Natural killer cell (primary cell): ENCODE data around the gene ST6GAL1. TPM values are rescaled to one million over a fixed set of nuclear protein-coding genes. Genes with fewer than 3 reads are reported as not detected.
A peak's percentile ranks its signal among the peaks of the same experiment; 100 is the strongest.

Experiments used
- ATAC-seq, 3 donors: fragments of 150-1000 bp in 2 of 3; fragments of 200-7000 bp in 1 of 3; cut with Tn5 transposase; 1 replicate in 1 of 3; 2 replicates in 2 of 3; pipeline ENCODE4 v1.10.0; 2021; ENCODE audit warnings: mild to moderate bottlenecking in 2 of 3, moderate library complexity in 2 of 3
- DNase-seq, 2 donors: peaks; one replicate each; pipeline versions ENCODE4 v3.0.0 to v3.0.0-alpha.2; 2013 to 2021; ENCODE audit warnings: mixed read lengths in 1 of 2
- H3K27ac ChIP-seq: one replicate; pipeline ENCODE4 v1.5.1; 2013; ENCODE audit warnings: mild to moderate bottlenecking, low read length
- H3K27me3 ChIP-seq: one replicate; pipeline ENCODE4 v1.6.1; 2013; ENCODE audit warnings: low read length; ENCODE audit not compliant: control insufficient read depth, insufficient read depth
- H3K36me3 ChIP-seq: one replicate; pipeline ENCODE4 v1.6.1; 2013; ENCODE audit warnings: low read length; ENCODE audit not compliant: control insufficient read depth, insufficient read depth
- H3K4me1 ChIP-seq: one replicate; pipeline ENCODE4 v1.6.1; 2013; ENCODE audit warnings: low read length; ENCODE audit not compliant: control insufficient read depth, insufficient read depth
- H3K4me3 ChIP-seq: one replicate; pipeline ENCODE4 v1.5.1; 2013; ENCODE audit warnings: low read length
- H3K9me3 ChIP-seq: one replicate; pipeline ENCODE4 v1.6.1; 2013; ENCODE audit warnings: low read length; ENCODE audit not compliant: control insufficient read depth, insufficient read depth
- H3K27ac Mint-ChIP-seq, 2 donors: one replicate each; pipeline ENCODE4 v1.8.0; 2022; ENCODE audit warnings: mild to moderate bottlenecking in 2 of 2, mixed read lengths in 2 of 2, moderate library complexity in 1 of 2
- H3K27me3 Mint-ChIP-seq, 2 donors: one replicate each; pipeline ENCODE4 v1.8.0; 2022; ENCODE audit warnings: low read depth in 2 of 2, mixed read lengths in 2 of 2
- H3K36me3 Mint-ChIP-seq: one replicate; pipeline ENCODE4 v1.8.0; 2022; ENCODE audit warnings: mixed read lengths
- H3K4me1 Mint-ChIP-seq, 2 donors: one replicate each; pipeline ENCODE4 v1.8.0; 2022; ENCODE audit warnings: mixed read lengths in 2 of 2
- H3K4me3 Mint-ChIP-seq: one replicate; pipeline ENCODE4 v1.8.0; 2022; ENCODE audit warnings: mild to moderate bottlenecking, moderate library complexity, mixed read lengths
- H3K9me3 Mint-ChIP-seq, 2 donors: one replicate each; pipeline ENCODE4 v1.8.0; 2022; ENCODE audit warnings: mixed read lengths in 2 of 2
- WGBS: methylation state at CpG from one replicate; pipeline ENCODE4 v1.1.7; 2013; ENCODE audit warnings: missing lambda C conversion rate; ENCODE audit not compliant: insufficient coverage; 5-methylcytosine and 5-hydroxymethylcytosine counted together
- intact Hi-C: fragments of 100-400 bp; cut with micrococcal nuclease; formaldehyde crosslinking; loops from one replicate; pipeline ENCODE4 v1.14.2; 2022
- total RNA-seq, 4 donors: library from RNA; stranded (reverse); fragments of 120-200 nt in 1 of 4; gene quantifications; one replicate each; pipeline versions ENCODE4 v1.2.3 to v1.2.4, GENCODE V29; 2013 to 2022
- TF ChIP-seq, protein P1 (sequence below): fragments of 200-600 bp; IDR thresholded peaks from one replicate; pipeline ENCODE4 v1.8.0; 2022; ENCODE audit warnings: antibody characterized with exemption

ST6GAL1 gene
- total RNA-seq, 3 donors from 2014 or later (not counting 1 experiment from before 2014, with no cell fraction given): 121 to 182 (median 146) TPM

DNA sequence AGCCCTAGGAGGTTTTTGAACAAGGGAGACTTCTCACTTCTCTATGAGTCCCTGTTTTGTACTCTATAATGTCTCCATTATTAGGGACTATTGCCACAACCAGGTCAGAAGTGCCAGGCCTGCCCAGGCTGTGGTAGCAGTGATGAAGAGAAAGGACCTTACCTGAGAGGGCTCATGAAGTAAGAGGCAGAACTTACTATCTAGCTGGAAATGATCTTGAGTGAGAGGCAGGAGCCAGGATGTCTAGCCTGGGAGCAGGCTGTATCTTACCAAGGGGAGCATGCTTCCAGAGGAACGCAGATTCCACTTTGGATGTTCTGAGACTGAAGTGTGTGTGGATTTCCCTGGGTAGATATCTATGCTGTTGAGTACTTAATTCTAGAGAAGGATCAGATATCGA lies 115.7 kb downstream of the ST6GAL1 start:
- peaks cover 49% of the 10 kb centered on the region for H3K36me3 ChIP-seq
- H3K4me1 ChIP-seq: peaks cover 36% of the 10 kb centered on the region
- peaks cover 0 to 2% of the 10 kb centered on the region in 2 donors for H3K9me3 Mint-ChIP-seq
- no peaks in the 10 kb centered on the region for H3K27me3 ChIP-seq
- H3K4me3 ChIP-seq: no peak overlapping the region
- intact Hi-C loops: no loop called here
- H3K27ac Mint-ChIP-seq: peak overlapping the region; percentile 33 to 91
- DNase-seq (no peak), ATAC-seq (no peak)
- no peak overlapping the region for H3K27ac ChIP-seq
- H3K4me3 Mint-ChIP-seq: peak overlapping the region; percentile 14
- H3K36me3 Mint-ChIP-seq: peaks cover 10% of the 10 kb centered on the region
- TF ChIP-seq, protein P1, sequence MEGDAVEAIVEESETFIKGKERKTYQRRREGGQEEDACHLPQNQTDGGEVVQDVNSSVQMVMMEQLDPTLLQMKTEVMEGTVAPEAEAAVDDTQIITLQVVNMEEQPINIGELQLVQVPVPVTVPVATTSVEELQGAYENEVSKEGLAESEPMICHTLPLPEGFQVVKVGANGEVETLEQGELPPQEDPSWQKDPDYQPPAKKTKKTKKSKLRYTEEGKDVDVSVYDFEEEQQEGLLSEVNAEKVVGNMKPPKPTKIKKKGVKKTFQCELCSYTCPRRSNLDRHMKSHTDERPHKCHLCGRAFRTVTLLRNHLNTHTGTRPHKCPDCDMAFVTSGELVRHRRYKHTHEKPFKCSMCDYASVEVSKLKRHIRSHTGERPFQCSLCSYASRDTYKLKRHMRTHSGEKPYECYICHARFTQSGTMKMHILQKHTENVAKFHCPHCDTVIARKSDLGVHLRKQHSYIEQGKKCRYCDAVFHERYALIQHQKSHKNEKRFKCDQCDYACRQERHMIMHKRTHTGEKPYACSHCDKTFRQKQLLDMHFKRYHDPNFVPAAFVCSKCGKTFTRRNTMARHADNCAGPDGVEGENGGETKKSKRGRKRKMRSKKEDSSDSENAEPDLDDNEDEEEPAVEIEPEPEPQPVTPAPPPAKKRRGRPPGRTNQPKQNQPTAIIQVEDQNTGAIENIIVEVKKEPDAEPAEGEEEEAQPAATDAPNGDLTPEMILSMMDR: no peak
- H3K4me1 Mint-ChIP-seq: peaks cover 66 to 81% of the 10 kb centered on the region in 2 donors
- no peaks in the 10 kb centered on the region for H3K27me3 Mint-ChIP-seq
- 97% methylated on average over 2 of the region's 2 CpGs for WGBS
- no peaks in the 10 kb centered on the region for H3K9me3 ChIP-seq

DNA sequence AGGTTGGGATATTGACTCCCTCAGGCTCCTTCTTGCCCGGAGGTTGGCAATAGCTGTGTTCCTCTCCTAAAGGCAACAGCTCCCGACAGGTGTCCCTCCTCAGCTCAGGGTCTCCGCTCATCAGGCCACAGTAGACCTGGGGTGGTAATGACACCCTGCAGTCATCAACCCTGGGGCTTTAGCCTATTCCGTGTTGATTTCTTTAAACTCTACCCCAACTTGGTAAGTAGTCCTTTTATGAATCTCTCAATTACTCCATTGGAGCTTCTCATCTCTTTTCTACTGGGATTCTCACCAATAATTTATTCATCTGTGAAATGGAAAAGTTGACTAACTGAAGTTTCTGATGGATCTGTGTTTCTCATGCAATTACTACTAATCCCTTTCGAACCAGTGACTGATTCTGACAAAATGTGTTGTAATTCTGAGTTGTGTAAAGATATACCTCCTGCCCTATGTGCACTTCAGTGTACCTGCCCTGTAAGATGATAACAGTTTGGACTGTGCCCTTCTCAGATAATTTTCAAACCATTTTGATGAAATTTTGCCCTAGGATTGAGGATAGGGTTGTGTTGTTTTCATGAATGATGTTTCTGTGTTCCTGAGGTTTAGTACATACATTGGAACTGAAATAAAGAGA lies 119.3 kb downstream of the ST6GAL1 start:
- TF ChIP-seq, protein P1: no peak
- DNase-seq: no peak
- H3K9me3 ChIP-seq: no peaks in the 10 kb centered on the region
- H3K36me3 Mint-ChIP-seq: peaks cover 22% of the 10 kb centered on the region
- H3K27me3 ChIP-seq: no peaks in the 10 kb centered on the region
- peaks cover 44% of the 10 kb centered on the region for H3K36me3 ChIP-seq
- WGBS: 91% methylated on average over 4 of the region's 5 CpGs
- peaks cover 50 to 72% of the 10 kb centered on the region in 2 donors for H3K4me1 Mint-ChIP-seq
- no peak overlapping the region for H3K4me3 ChIP-seq
- H3K27ac ChIP-seq: no peak overlapping the region
- intact Hi-C loops: no loop called here
- no peak for ATAC-seq
- peaks cover 12% of the 10 kb centered on the region for H3K4me1 ChIP-seq
- peak overlapping the region; percentile 42 to 62 for H3K27ac Mint-ChIP-seq
- H3K4me3 Mint-ChIP-seq: no peak overlapping the region
- H3K9me3 Mint-ChIP-seq: no peaks in the 10 kb centered on the region
- no peaks in the 10 kb centered on the region for H3K27me3 Mint-ChIP-seq

DNA sequence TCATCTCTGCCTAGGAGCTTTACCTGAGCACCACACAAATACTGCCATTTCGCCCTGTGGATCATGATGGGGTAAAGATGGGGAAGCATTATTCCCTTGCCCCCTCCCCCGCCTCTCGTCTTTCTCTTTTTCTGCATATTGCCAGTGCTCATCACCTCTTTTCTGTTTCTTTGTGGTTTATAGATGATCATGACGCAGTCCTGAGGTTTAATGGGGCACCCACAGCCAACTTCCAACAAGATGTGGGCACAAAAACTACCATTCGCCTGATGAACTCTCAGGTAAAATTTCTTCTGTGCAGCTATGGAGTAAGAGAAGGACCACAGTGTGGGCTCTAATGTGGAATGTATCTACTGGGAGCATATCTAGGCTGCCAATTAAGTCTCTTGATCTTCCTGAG lies 120.7 kb downstream of the ST6GAL1 start:
- Mint-ChIP-seq H3K36me3 (peaks cover 37% of the 10 kb centered on the region), H3K27me3 (no peaks in the 10 kb centered on the region), H3K4me1 (peaks cover 54 to 69% of the 10 kb centered on the region in 2 donors), H3K9me3 (peaks cover 4 to 5% of the 10 kb centered on the region in 2 donors), H3K27ac (peak overlapping the region; percentile 42 to 62), H3K4me3 (no peak overlapping the region)
- peaks cover 12% of the 10 kb centered on the region for H3K4me1 ChIP-seq
- intact Hi-C loops: no loop called here
- no peak overlapping the region for H3K27ac ChIP-seq
- no peaks in the 10 kb centered on the region for H3K27me3 ChIP-seq
- ATAC-seq (no peak), DNase-seq (peak in 1 of 2 donors; percentile 37)
- H3K9me3 ChIP-seq: no peaks in the 10 kb centered on the region
- no peak overlapping the region for H3K4me3 ChIP-seq
- peaks cover 37% of the 10 kb centered on the region for H3K36me3 ChIP-seq
- TF ChIP-seq, protein P1: no peak
- WGBS: 72% methylated on average over 2 of the region's 5 CpGs
